ENCODE data around the gene HPCAL1. TPM values are rescaled to one million over a fixed set of nuclear protein-coding genes. Genes with fewer than 3 reads are reported as not detected.

HPCAL1 gene
- total and polyA plus RNA-seq, 4 donors, result 122 to 147 (median 136) TPM

- H3K4me3 ChIP-seq, result no peak overlapping the region
- H3K27me3 ChIP-seq (ENCODE audit: control insufficient read depth in 3 of 3, insufficient read depth in 3 of 3, low read length in 2 of 3), result no peaks in the 10 kb centered on the region
- H3K9ac ChIP-seq (ENCODE audit: insufficient read depth in 1 of 2, low read length in 2 of 2), result no peak overlapping the region
- DNase-seq, result no peak
- H3K4me1 ChIP-seq (ENCODE audit: control insufficient read depth in 5 of 5, insufficient read depth in 5 of 5, low read length in 5 of 5), result peaks cover 0 to 10% (median 2%) of the 10 kb centered on the region in 5 donors
- no peak for ATAC-seq (ENCODE audit: insufficient read depth, low FRiP score)
- no peaks in the 10 kb centered on the region for H3K9me3 ChIP-seq (ENCODE audit: control insufficient read depth in 4 of 4, insufficient read depth in 3 of 4, low read length in 3 of 4)
- TF ChIP-seq, protein P1, sequence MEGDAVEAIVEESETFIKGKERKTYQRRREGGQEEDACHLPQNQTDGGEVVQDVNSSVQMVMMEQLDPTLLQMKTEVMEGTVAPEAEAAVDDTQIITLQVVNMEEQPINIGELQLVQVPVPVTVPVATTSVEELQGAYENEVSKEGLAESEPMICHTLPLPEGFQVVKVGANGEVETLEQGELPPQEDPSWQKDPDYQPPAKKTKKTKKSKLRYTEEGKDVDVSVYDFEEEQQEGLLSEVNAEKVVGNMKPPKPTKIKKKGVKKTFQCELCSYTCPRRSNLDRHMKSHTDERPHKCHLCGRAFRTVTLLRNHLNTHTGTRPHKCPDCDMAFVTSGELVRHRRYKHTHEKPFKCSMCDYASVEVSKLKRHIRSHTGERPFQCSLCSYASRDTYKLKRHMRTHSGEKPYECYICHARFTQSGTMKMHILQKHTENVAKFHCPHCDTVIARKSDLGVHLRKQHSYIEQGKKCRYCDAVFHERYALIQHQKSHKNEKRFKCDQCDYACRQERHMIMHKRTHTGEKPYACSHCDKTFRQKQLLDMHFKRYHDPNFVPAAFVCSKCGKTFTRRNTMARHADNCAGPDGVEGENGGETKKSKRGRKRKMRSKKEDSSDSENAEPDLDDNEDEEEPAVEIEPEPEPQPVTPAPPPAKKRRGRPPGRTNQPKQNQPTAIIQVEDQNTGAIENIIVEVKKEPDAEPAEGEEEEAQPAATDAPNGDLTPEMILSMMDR (IDR thresholded peaks at IDR 0.05; ENCODE audit: control extremely low read depth, extremely low read depth), result no peak
- H3K27ac ChIP-seq (ENCODE audit: low read depth in 1 of 2, low read length in 1 of 2), result no peak overlapping the region
- H3K36me3 ChIP-seq (ENCODE audit: control insufficient read depth in 4 of 4, insufficient read depth in 4 of 4, low read length in 4 of 4), result peaks cover 0 to 68% (median under 1%) of the 10 kb centered on the region in 4 donors
- WGBS, 2 donors, result 87% methylated on average over 11 of the region's 11 CpGs
Observed at GRCh38 chr2:10424051-10424450, 121.3 kb downstream of the HPCAL1 start.

GRCh38 chr2:10424916-10425505, 122.3 kb downstream of the HPCAL1 start:
- no peak overlapping the region for H3K4me3 ChIP-seq
- peaks cover 0 to 10% (median 0%) of the 10 kb centered on the region in 5 donors for H3K4me1 ChIP-seq (ENCODE audit: control insufficient read depth in 5 of 5, insufficient read depth in 5 of 5, low read length in 5 of 5)
- H3K27ac ChIP-seq (ENCODE audit: low read depth in 1 of 2, low read length in 1 of 2), result no peak overlapping the region
- WGBS, 2 donors, result 87 to 89% methylated on average over 8 of the region's 8 CpGs
- no peak for ATAC-seq (ENCODE audit: insufficient read depth, low FRiP score)
- TF ChIP-seq, protein P1 (IDR thresholded peaks at IDR 0.05; ENCODE audit: control extremely low read depth, extremely low read depth), result no peak
- H3K9ac ChIP-seq (ENCODE audit: insufficient read depth in 1 of 2, low read length in 2 of 2), result no peak overlapping the region
- H3K36me3 ChIP-seq (ENCODE audit: control insufficient read depth in 4 of 4, insufficient read depth in 4 of 4, low read length in 4 of 4), result peaks cover 0 to 61% (median under 1%) of the 10 kb centered on the region in 4 donors
- no peak for DNase-seq
- H3K9me3 ChIP-seq (ENCODE audit: control insufficient read depth in 4 of 4, insufficient read depth in 3 of 4, low read length in 3 of 4), result no peaks in the 10 kb centered on the region
- H3K27me3 ChIP-seq (ENCODE audit: control insufficient read depth in 3 of 3, insufficient read depth in 3 of 3, low read length in 2 of 3), result no peaks in the 10 kb centered on the region

DNA sequence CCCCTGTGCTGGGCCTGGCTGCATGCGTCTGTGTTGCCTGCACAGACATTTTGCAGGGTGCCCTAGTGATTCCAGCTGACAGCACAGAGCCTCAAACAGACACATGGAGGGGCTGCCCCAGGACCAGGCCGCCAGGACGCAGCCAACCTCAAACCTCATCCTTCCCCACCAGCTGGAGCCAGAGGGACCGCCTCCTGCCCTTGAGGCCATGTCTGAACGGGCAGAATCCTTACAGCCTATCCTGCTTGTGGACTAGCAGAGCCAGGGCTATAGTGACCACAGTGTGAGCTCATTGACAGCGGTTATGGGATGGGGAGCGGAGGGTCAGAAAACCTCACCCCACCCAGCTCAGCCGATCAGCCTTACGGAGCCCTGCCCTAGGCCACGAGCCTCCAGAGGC, 123.0 kb downstream of the HPCAL1 start:
- H3K4me3 ChIP-seq, result no peak overlapping the region
- no peaks in the 10 kb centered on the region for H3K9me3 ChIP-seq (ENCODE audit: control insufficient read depth in 4 of 4, insufficient read depth in 3 of 4, low read length in 3 of 4)
- H3K36me3 ChIP-seq (ENCODE audit: control insufficient read depth in 4 of 4, insufficient read depth in 4 of 4, low read length in 4 of 4), result peaks cover 0 to 58% (median under 1%) of the 10 kb centered on the region in 4 donors
- H3K4me1 ChIP-seq (ENCODE audit: control insufficient read depth in 5 of 5, insufficient read depth in 5 of 5, low read length in 5 of 5), result peaks cover 0 to 10% (median 0%) of the 10 kb centered on the region in 5 donors
- WGBS, 2 donors, result 80 to 85% methylated on average over 10 of the region's 10 CpGs
- TF ChIP-seq, protein P1 (IDR thresholded peaks at IDR 0.05; ENCODE audit: control extremely low read depth, extremely low read depth), result no peak
- H3K27ac ChIP-seq (ENCODE audit: low read depth in 1 of 2, low read length in 1 of 2), result no peak overlapping the region
- H3K9ac ChIP-seq (ENCODE audit: insufficient read depth in 1 of 2, low read length in 2 of 2), result no peak overlapping the region
- ATAC-seq (ENCODE audit: insufficient read depth, low FRiP score) (no peak), DNase-seq (no peak)
- no peaks in the 10 kb centered on the region for H3K27me3 ChIP-seq (ENCODE audit: control insufficient read depth in 3 of 3, insufficient read depth in 3 of 3, low read length in 2 of 3)
